Parathyroid adenoma (tissue), 2 donors: ENCODE data around the gene PHF8.

Experiments used
- H2AFZ ChIP-seq: fragments of 300-600 bp; sonication (generic); one replicate; pipeline ENCODE4 v1.7.0; 2017; ENCODE audit warnings: antibody characterized with exemption, mild to moderate bottlenecking
- H3K27ac ChIP-seq: fragments of 300-600 bp; sonication (generic); one replicate; pipeline ENCODE4 v1.7.0; 2017
- H3K27me3 ChIP-seq: fragments of 300-600 bp; sonication (generic); one replicate; pipeline ENCODE4 v1.7.0; 2017; ENCODE audit warnings: low read length; ENCODE audit not compliant: control insufficient read depth, insufficient read depth
- H3K36me3 ChIP-seq: fragments of 300-600 bp; sonication (generic); one replicate; pipeline ENCODE4 v1.7.0; 2017; ENCODE audit warnings: low read length; ENCODE audit not compliant: control insufficient read depth, insufficient read depth
- H3K4me1 ChIP-seq: fragments of 300-600 bp; sonication (generic); one replicate; pipeline ENCODE4 v1.7.0; 2017; ENCODE audit warnings: control low read depth
- H3K4me2 ChIP-seq: fragments of 300-600 bp; sonication (generic); one replicate; pipeline ENCODE4 v1.7.0; 2017; ENCODE audit warnings: low read length
- H3K4me3 ChIP-seq: fragments of 300-600 bp; sonication (generic); one replicate; pipeline ENCODE4 v1.7.0; 2017; ENCODE audit warnings: low read depth, low read length
- H3K79me2 ChIP-seq: fragments of 300-600 bp; sonication (generic); one replicate; pipeline ENCODE4 v1.7.0; 2017; ENCODE audit warnings: control low read depth
- H3K9ac ChIP-seq: fragments of 300-600 bp; sonication (generic); one replicate; pipeline ENCODE4 v1.7.0; 2017; ENCODE audit warnings: mild to moderate bottlenecking
- H3K9me3 ChIP-seq: fragments of 300-600 bp; sonication (generic); one replicate; pipeline ENCODE4 v1.7.0; 2017; ENCODE audit warnings: low read length; ENCODE audit not compliant: control insufficient read depth
- TF ChIP-seq, protein P1 (sequence below): fragments of 300-600 bp; sonication (generic); IDR thresholded peaks from one replicate; pipeline ENCODE4 v1.7.0; 2017; ENCODE audit warnings: antibody characterized with exemption, mild to moderate bottlenecking
- donor health status: primary hyperparathyroidism.

PHF8 gene

DNA sequence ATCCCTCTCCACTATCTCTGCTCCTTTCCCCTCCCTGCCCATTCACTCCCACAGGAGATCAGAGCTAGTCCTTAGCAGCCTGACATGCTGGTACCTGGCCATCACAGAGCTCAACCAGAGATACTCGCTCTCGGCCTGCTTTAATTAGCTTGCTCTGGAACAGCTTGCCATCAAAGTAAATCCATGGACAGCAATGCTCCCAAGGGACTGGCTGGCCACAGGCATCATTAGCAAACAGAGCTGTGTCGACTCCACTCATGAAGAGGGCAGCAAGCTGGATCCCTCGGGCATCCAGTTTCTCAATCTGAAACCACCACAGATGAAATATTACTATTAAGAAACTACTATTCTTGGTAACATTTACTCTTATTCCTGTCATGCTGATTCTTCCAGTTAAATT is 43.4 kb upstream of the PHF8 start:
- no peaks in the 10 kb centered on the region for H3K36me3 ChIP-seq

DNA sequence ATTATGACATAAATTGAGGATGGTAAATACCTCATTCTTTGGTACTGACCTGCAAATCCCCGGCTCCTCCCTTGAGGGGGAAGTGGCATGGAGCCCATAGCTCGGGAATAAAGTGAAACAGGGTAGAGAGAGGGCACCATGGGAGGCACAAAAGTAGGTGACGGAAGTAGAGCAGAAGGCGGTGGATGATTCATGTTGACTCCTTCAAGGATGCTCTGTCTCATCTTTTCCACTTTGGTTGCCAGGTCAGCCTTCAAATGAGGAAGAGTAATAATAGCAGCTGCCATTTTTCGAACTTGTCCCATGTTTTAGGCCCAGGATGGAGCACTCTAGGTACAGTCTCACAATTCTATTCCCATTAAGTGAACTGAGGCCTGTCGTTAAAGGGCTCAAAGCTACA is 41.4 kb upstream of the PHF8 start:
- H2AFZ ChIP-seq: no peak overlapping the region
- no peak overlapping the region for H3K4me2 ChIP-seq
- no peak overlapping the region for H3K27ac ChIP-seq
- no peaks in the 10 kb centered on the region for H3K27me3 ChIP-seq
- no peaks in the 10 kb centered on the region for H3K9me3 ChIP-seq
- no peaks in the 10 kb centered on the region for H3K36me3 ChIP-seq
- TF ChIP-seq, protein P1, sequence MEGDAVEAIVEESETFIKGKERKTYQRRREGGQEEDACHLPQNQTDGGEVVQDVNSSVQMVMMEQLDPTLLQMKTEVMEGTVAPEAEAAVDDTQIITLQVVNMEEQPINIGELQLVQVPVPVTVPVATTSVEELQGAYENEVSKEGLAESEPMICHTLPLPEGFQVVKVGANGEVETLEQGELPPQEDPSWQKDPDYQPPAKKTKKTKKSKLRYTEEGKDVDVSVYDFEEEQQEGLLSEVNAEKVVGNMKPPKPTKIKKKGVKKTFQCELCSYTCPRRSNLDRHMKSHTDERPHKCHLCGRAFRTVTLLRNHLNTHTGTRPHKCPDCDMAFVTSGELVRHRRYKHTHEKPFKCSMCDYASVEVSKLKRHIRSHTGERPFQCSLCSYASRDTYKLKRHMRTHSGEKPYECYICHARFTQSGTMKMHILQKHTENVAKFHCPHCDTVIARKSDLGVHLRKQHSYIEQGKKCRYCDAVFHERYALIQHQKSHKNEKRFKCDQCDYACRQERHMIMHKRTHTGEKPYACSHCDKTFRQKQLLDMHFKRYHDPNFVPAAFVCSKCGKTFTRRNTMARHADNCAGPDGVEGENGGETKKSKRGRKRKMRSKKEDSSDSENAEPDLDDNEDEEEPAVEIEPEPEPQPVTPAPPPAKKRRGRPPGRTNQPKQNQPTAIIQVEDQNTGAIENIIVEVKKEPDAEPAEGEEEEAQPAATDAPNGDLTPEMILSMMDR: no peak
- no peaks in the 10 kb centered on the region for H3K79me2 ChIP-seq
- no peak overlapping the region for H3K9ac ChIP-seq
- no peaks in the 10 kb centered on the region for H3K4me1 ChIP-seq
- H3K4me3 ChIP-seq: no peak overlapping the region

More for the DNA sequence above, 43.4 kb upstream of the PHF8 start:
- Histone ChIP-seq H3K9ac (no peak overlapping the region), H3K4me2 (no peak overlapping the region), H3K27me3 (no peaks in the 10 kb centered on the region), H3K9me3 (no peaks in the 10 kb centered on the region), H3K79me2 (no peaks in the 10 kb centered on the region), H2AFZ (no peak overlapping the region), H3K4me3 (no peak overlapping the region), H3K27ac (no peak overlapping the region), H3K4me1 (no peaks in the 10 kb centered on the region)
- TF ChIP-seq, protein P1: no peak

DNA sequence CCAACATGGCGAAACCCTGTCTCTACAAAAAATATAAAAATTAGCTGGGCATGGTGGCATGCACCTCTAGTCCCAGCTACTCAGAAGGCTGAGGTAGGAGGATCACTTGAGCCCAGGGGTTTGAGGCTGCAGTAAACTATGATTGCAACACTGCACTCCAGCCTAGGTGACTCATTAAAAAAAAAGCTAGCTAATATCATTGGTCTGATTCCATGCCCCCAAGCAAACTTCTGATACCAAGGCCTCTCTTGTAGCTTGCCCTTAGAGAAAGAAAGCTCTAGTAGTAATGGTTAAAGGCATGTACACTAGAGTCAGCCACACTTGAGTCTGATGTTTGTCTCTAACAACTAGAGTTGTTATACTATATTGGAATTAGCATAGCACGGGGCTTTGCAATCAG is 32.6 kb upstream of the PHF8 start:
- Histone ChIP-seq H3K27ac (no peak overlapping the region), H3K9me3 (no peaks in the 10 kb centered on the region), H3K9ac (no peak overlapping the region), H3K4me1 (no peaks in the 10 kb centered on the region), H3K4me3 (no peak overlapping the region), H3K4me2 (no peak overlapping the region), H3K79me2 (no peaks in the 10 kb centered on the region), H2AFZ (no peak overlapping the region), H3K27me3 (no peaks in the 10 kb centered on the region), H3K36me3 (no peaks in the 10 kb centered on the region)
- TF ChIP-seq, protein P1: no peak

DNA sequence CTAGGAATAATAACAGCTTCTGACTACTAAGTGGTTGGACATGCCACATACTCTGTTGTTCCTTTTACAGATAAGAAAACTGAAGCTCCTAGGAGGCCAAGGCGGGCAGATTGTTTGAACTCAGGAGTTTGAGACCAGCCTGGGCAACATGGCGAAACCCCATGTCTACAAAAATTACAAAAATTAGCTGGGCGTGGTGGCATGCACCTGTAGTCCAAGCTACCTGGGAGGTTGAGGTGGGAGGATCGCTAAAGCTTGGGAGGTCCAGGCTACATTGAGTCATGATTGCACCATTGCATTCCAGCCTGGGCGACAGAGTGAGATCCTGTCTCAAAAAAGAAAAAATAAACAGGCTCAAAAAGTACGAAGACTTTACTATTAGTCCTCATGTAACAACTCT is 30.6 kb upstream of the PHF8 start:
- Histone ChIP-seq H3K4me2 (no peak overlapping the region), H2AFZ (no peak overlapping the region), H3K4me3 (no peak overlapping the region)

DNA sequence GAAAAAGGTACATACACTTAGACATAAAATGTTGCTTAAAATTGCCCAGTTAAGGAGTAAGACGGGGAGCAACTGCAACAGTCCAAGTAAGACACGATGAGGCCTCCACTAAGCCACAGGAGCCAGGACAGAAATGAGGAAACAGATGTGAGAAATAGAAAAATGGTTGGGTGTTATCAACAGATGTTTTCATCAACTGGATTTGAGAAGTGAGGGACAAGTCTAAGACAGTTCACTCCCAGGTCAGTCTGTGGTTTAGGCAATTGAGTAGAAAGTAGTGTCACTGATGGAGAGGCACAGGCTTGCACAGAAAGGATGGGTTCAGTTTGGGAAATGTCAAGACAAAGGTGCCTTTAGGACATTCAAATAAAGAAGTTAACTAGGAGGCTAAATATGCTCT is 23.5 kb upstream of the PHF8 start:
- H3K79me2 ChIP-seq: no peaks in the 10 kb centered on the region
- H3K9me3 ChIP-seq: no peaks in the 10 kb centered on the region
- H3K9ac ChIP-seq: no peak overlapping the region
- H3K27me3 ChIP-seq: no peaks in the 10 kb centered on the region
- no peak overlapping the region for H3K27ac ChIP-seq
- no peak overlapping the region for H3K4me3 ChIP-seq
- no peaks in the 10 kb centered on the region for H3K36me3 ChIP-seq
- TF ChIP-seq, protein P1: no peak
- H2AFZ ChIP-seq: no peak overlapping the region
- H3K4me1 ChIP-seq: no peaks in the 10 kb centered on the region
- no peak overlapping the region for H3K4me2 ChIP-seq

More for the DNA sequence above, 30.6 kb upstream of the PHF8 start:
- Histone ChIP-seq H3K79me2 (no peaks in the 10 kb centered on the region), H3K36me3 (no peaks in the 10 kb centered on the region), H3K9me3 (no peaks in the 10 kb centered on the region), H3K27ac (no peak overlapping the region), H3K9ac (no peak overlapping the region), H3K27me3 (no peaks in the 10 kb centered on the region), H3K4me1 (no peaks in the 10 kb centered on the region)
- TF ChIP-seq, protein P1: no peak
